Calu3 (cell line): Measurements from ENCODE around the gene KRTAP5-8. TPM values are rescaled to one million over a fixed set of nuclear protein-coding genes. Genes with fewer than 3 reads are reported as not detected.
"Not testable (repeated sequence)": the region's sequence is repeated elsewhere in the genome, so short reads cannot be mapped to it uniquely, and the experiment has no call there.

ENCODE experiments used
- BruUV-seq: library from RNA; stranded (reverse); fragments of 400-500 nt; replicated peaks from 2 replicates; lab custom pipeline; 2021; lab: Mats Ljungman, UMichigan
- CTCF ChIA-PET: fragments of 300-600 bp; sonication (Branson Sonifier 250); formaldehyde crosslinking; loops from one replicate; lab custom pipeline; 2022; ENCODE audit warnings: antibody characterized with exemption; lab: Charles Lee
- DNase-seq: peaks from one replicate; pipeline ENCODE4 v3.0.0; 2022
- H3K27ac Mint-ChIP-seq: one replicate; pipeline ENCODE4 v1.8.0; 2022; ENCODE audit warnings: mixed read lengths; ENCODE audit not compliant: unreplicated experiment
- H3K27me3 Mint-ChIP-seq: one replicate; pipeline ENCODE4 v1.8.0; 2022; ENCODE audit warnings: mixed read lengths; ENCODE audit not compliant: unreplicated experiment
- H3K36me3 Mint-ChIP-seq: one replicate; pipeline ENCODE4 v1.8.0; 2022; ENCODE audit warnings: mild to moderate bottlenecking, moderate library complexity, mixed read lengths; ENCODE audit not compliant: insufficient read depth, unreplicated experiment
- H3K4me1 Mint-ChIP-seq: one replicate; pipeline ENCODE4 v1.8.0; 2022; ENCODE audit warnings: mild to moderate bottlenecking, low read depth, mixed read lengths; ENCODE audit not compliant: unreplicated experiment
- H3K4me3 Mint-ChIP-seq: one replicate; pipeline ENCODE4 v1.8.0; 2022; ENCODE audit warnings: mild to moderate bottlenecking, low read depth, moderate library complexity, mixed read lengths; ENCODE audit not compliant: unreplicated experiment
- H3K9me3 Mint-ChIP-seq: one replicate; pipeline ENCODE4 v1.8.0; 2022; ENCODE audit warnings: low read depth, mixed read lengths; ENCODE audit not compliant: unreplicated experiment
- CTCF ChIP-seq: fragments of 200-600 bp; IDR thresholded peaks from one replicate; pipeline ENCODE4 v1.8.0; 2022; ENCODE audit warnings: antibody characterized with exemption; ENCODE audit not compliant: unreplicated experiment
- intact Hi-C: fragments of 100-400 bp; cut with micrococcal nuclease; formaldehyde crosslinking; loops from one replicate; pipeline ENCODE4 v1.10.0; 2022; ENCODE audit not compliant: unreplicated experiment
- total RNA-seq: library from RNA; stranded (reverse); gene quantifications from 2 replicates; pipeline ENCODE4 v1.2.3, GENCODE V29; 2022

KRTAP5-8 gene
- total RNA-seq, 1 experiment from 2014 or later, result not detected

DNA sequence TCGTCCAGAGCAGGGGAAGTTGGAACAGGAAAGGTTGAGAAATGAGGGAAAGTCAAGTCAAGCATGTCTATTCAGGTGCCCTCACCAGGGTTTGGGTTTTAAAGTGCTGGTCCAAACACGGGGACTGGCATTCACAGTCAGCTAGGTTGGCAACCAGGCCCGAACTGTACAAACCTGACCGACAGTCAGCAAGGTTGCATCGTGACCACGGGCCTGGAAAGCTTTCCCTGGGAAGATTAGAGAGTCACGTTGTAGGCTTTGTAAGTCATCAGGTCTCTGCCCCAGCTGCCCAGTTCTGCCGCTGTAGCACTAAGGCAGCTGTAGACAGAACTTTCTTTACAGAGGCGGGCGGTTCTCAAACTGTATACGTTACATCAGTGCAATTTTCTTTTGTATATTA lies 35.0 kb downstream of the KRTAP5-8 start:
- Mint-ChIP-seq H3K27me3 (peaks cover 78% of the 10 kb centered on the region), H3K4me3 (no peak overlapping the region), H3K4me1 (no peaks in the 10 kb centered on the region), H3K36me3 (no peaks in the 10 kb centered on the region), H3K27ac (no peak overlapping the region), H3K9me3 (no peaks in the 10 kb centered on the region)
- no peak for DNase-seq
- intact Hi-C loops, result no loop called here
- CTCF ChIA-PET, result no interaction called here
- BruUV-seq, result no TSS peak
- TF ChIP-seq CTCF, result no peak

GRCh38 chr11:71574418-71574817 lies 36.6 kb downstream of the KRTAP5-8 start:
- intact Hi-C loops, result no loop called here
- DNase-seq, result no peak
- Mint-ChIP-seq H3K4me1 (no peaks in the 10 kb centered on the region), H3K27ac (no peak overlapping the region), H3K4me3 (no peak overlapping the region), H3K9me3 (no peaks in the 10 kb centered on the region), H3K27me3 (peaks cover 67% of the 10 kb centered on the region), H3K36me3 (no peaks in the 10 kb centered on the region)
- no peak for TF ChIP-seq CTCF
- no TSS peak for BruUV-seq
- CTCF ChIA-PET, result no interaction called here

DNA sequence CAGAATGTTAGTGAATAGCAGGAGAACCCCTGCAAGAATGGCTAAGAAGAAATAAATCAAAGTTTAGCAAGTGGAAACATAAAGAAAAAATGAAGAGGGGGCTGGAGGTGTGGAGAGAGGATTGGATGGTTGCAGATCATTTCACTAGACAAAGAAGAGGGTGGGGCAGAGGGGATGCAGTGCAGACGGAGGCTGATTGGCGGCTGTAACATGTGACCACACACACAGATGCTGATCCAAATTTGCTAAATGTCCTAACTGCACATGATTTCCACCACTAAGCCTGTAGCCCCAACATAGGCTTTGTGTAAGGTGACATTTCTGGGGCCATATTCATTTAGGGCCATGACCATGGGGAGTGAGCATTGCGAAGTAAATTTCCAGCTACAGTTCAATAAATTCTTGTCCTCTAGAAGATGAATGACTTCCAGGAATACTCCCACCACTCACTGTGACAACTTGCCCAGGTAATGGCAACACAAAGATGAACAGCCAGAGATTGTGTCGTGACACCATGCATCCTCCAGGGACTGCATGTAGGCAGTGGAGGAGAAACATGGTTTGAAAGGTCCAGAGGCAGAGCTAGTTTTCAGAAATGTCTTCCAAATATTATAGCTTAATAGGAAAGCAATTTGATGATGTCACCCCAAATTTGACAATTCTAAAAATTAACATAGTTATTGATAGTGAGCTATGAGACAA lies 38.0 kb downstream of the KRTAP5-8 start:
- Mint-ChIP-seq H3K27me3 (peaks cover 58% of the 10 kb centered on the region), H3K4me1 (peaks cover 9% of the 10 kb centered on the region), H3K36me3 (no peaks in the 10 kb centered on the region), H3K4me3 (no peak overlapping the region), H3K9me3 (no peaks in the 10 kb centered on the region), H3K27ac (no peak overlapping the region)
- TF ChIP-seq CTCF, result no peak
- intact Hi-C loops, result no loop called here
- DNase-seq, result no peak
- CTCF ChIA-PET, result interaction anchor here (1.0 kb wide), 1 partner anchor 13 kb away, joined by 3 read pairs; no protein-coding TSS in a partner anchor
- BruUV-seq, result no TSS peak

- H3K9me3 Mint-ChIP-seq, H3K27ac Mint-ChIP-seq, BruUV-seq, intact Hi-C loops, H3K4me3 Mint-ChIP-seq, DNase-seq, H3K36me3 Mint-ChIP-seq: not testable (repeated sequence)
- H3K4me1 Mint-ChIP-seq, result peaks cover 19% of the 10 kb centered on the region
- H3K27me3 Mint-ChIP-seq, result peaks cover 62% of the 10 kb centered on the region
- CTCF ChIA-PET, result interaction anchor here (1.0 kb wide), 1 partner anchor 14 kb away, joined by 3 read pairs; no protein-coding TSS in a partner anchor
Observed at GRCh38 chr11:71576688-71577465, 39.1 kb downstream of the KRTAP5-8 start.
